HepG2 (cell line): ENCODE results near the gene ATP6V0E2. TPM values are rescaled to one million over a fixed set of nuclear protein-coding genes. Genes with fewer than 3 reads are reported as not detected.

Experiments
- ARID2 ChIP-seq: sonication (generic); formaldehyde crosslinking; IDR thresholded peaks from 2 replicates; pipeline ENCODE4 v1.8.1; 2022; ENCODE audit warnings: mild to moderate bottlenecking, missing genetic modification reagents, borderline replicate concordance
- BHLHE40 ChIP-seq: IDR thresholded peaks from 2 replicates; pipeline ENCODE4 v1.6.1; 2011; ENCODE audit warnings: low read length, improper control_type of control experiment
- CSRNP2 ChIP-seq: sonication (generic); formaldehyde crosslinking; conservative IDR thresholded peaks from 2 replicates; pipeline ENCODE4 v1.8.0; 2022; ENCODE audit warnings: low read depth, missing genetic modification reagents
- GABPB1 ChIP-seq: IDR thresholded peaks from 2 replicates; pipeline ENCODE4 v1.6.1; 2016; ENCODE audit warnings: mild to moderate bottlenecking, missing genetic modification reagents, moderate library complexity, missing compliant biosample characterization
- GATAD2A ChIP-seq: IDR thresholded peaks from 2 replicates; pipeline ENCODE4 v1.6.1; 2016
- HDAC2 ChIP-seq: sonication (generic); formaldehyde crosslinking; IDR thresholded peaks from 2 replicates; pipeline ENCODE4 v1.4.0; 2020; ENCODE audit warnings: missing genetic modification reagents
- HNRNPL ChIP-seq: fragments of 200-400 bp; formaldehyde crosslinking; IDR thresholded peaks from 2 replicates; pipeline ENCODE4 v1.6.1; 2017; ENCODE audit warnings: mild to moderate bottlenecking, low read depth, low read length
- HOMEZ ChIP-seq: IDR thresholded peaks from 2 replicates; pipeline ENCODE4 v1.6.1; 2016; ENCODE audit warnings: low read depth
- KLF13 ChIP-seq: sonication (generic); formaldehyde crosslinking; IDR thresholded peaks from 2 replicates; pipeline ENCODE4 v1.4.0; 2020; ENCODE audit warnings: mild to moderate bottlenecking, missing genetic modification reagents
- MAZ ChIP-seq, 2 experiments: sonication (generic) in 1 of 2; formaldehyde crosslinking in 1 of 2; IDR thresholded peaks; 2 replicates each; pipeline versions ENCODE4 v1.5.0 to v1.6.1; 2012 to 2020; ENCODE audit warnings: low read depth in 2 of 2, mild to moderate bottlenecking in 2 of 2, borderline replicate concordance in 1 of 2, improper control_type of control experiment in 1 of 2, low read length in 1 of 2, missing genetic modification reagents in 1 of 2, moderate library complexity in 1 of 2
- MTF2 ChIP-seq: sonication (generic); formaldehyde crosslinking; IDR thresholded peaks from 2 replicates; pipeline ENCODE4 v1.5.0; 2020; ENCODE audit warnings: missing genetic modification reagents, borderline replicate concordance
- NCOA2 ChIP-seq: sonication (generic); formaldehyde crosslinking; IDR thresholded peaks from 2 replicates; pipeline ENCODE4 v1.8.0; 2022; ENCODE audit warnings: inconsistent platforms
- NFE2L2 ChIP-seq: fragments of 150-350 bp; IDR thresholded peaks from 2 replicates; pipeline ENCODE4 v1.6.1; 2014; ENCODE audit warnings: low read length
- SALL2 ChIP-seq: sonication (generic); formaldehyde crosslinking; IDR thresholded peaks from 2 replicates; pipeline ENCODE4 v1.8.1; 2023; ENCODE audit warnings: mild to moderate bottlenecking, missing genetic modification reagents, inconsistent platforms
- ZKSCAN5 ChIP-seq: sonication (generic); formaldehyde crosslinking; IDR thresholded peaks from 2 replicates; pipeline ENCODE4 v1.5.1; 2020; ENCODE audit warnings: mild to moderate bottlenecking, missing genetic modification reagents
- ZNF3 ChIP-seq: IDR thresholded peaks from 2 replicates; pipeline ENCODE4 v1.7.0; 2017; ENCODE audit warnings: inconsistent platforms
- ZNF512B ChIP-seq: sonication (generic); formaldehyde crosslinking; IDR thresholded peaks from 2 replicates; pipeline ENCODE4 v1.5.1; 2020; ENCODE audit warnings: missing genetic modification reagents, mild to moderate bottlenecking, borderline replicate concordance
- ZNF569 ChIP-seq: sonication (generic); formaldehyde crosslinking; IDR thresholded peaks from 2 replicates; pipeline ENCODE4 v1.5.0; 2020; ENCODE audit warnings: mild to moderate bottlenecking, missing genetic modification reagents, moderate library complexity, borderline replicate concordance
- ZNF598 ChIP-seq: sonication (generic); formaldehyde crosslinking; IDR thresholded peaks from 2 replicates; pipeline ENCODE4 v1.5.1; 2020; ENCODE audit warnings: mild to moderate bottlenecking, missing genetic modification reagents, borderline replicate concordance
- polyA plus RNA-seq, 8 experiments: library from polyadenylated mRNA; depleted of rRNA in 3 of 8; stranded (reverse) in 7 of 8; unstranded in 1 of 8; fragments of >200 nt; fragmentation: Illumina TruSeq in 4 of 8; extraction: Trizol in 4 of 8; gene quantifications; 2 replicates each; pipeline versions ENCODE4 v1.2.1 to v1.2.3, GENCODE V29; 2011 to 2016; ENCODE audit warnings: low read depth in 4 of 8, missing spikeins in 1 of 8, mixed read lengths in 1 of 8; ENCODE audit not compliant: insufficient read depth in 1 of 8
- total RNA-seq, 5 experiments: library from RNA; depleted of rRNA; stranded (reverse); fragments of >200 nt; fragmentation: Illumina TruSeq; extraction: Trizol; gene quantifications; 2 replicates each; pipeline ENCODE4 v1.2.3, GENCODE V29; 2016; ENCODE audit warnings: low read depth in 1 of 5

ATP6V0E2 gene
- total and polyA plus RNA-seq, 2 of the 13 experiments (the other 11 are each of a cell fraction or from before 2014, with no cell fraction given) = 36.8 to 203 TPM

- TF ChIP-seq ZNF512B (no peak), GABPB1 (CRISPR knock-in tag) (peak; percentile 89), ZNF3 (CRISPR knock-in tag) (no peak), HDAC2 (CRISPR knock-in tag) (peak; percentile 79), NCOA2 (CRISPR knock-in tag) (no peak), SALL2 (CRISPR knock-in tag) (peak; percentile 74), CSRNP2 (no peak), ARID2 (CRISPR knock-in tag) (no peak), KLF13 (CRISPR knock-in tag) (no peak), GATAD2A (CRISPR knock-in tag) (no peak), ZNF598 (no peak), NFE2L2 (no peak), MTF2 (CRISPR knock-in tag) (peak; percentile 80; the same call in 1 of the 2 replicates), HNRNPL (no peak), ZNF569 (CRISPR knock-in tag) (no peak), BHLHE40 (no peak), ZKSCAN5 (CRISPR knock-in tag) (no peak), MAZ (IDR thresholded peaks at IDR 0.05; ENCODE audit: borderline replicate concordance, low read depth, low read length) (peak; percentile 7; the same call in 1 of the 2 replicates), MAZ (CRISPR knock-in tag; IDR thresholded peaks at IDR 0.05; ENCODE audit: low read depth) (peak; percentile 96), HOMEZ (CRISPR knock-in tag) (no peak)
Observed at GRCh38 chr7:149838224-149838991, 35.4 kb upstream of the ATP6V0E2 start, which contains the start of gene ZNF862 (continued).
